Fibroblast of mammary gland (primary cell): ENCODE measurements around the gene XPO4.
A peak's percentile ranks its signal among the peaks of the same experiment; 100 is the strongest.

Experiments used
- DNase-seq: peaks from one replicate; pipeline ENCODE4 v3.0.0-alpha.2; 2010; ENCODE audit warnings: low read depth
- H3K4me3 ChIP-seq: 2 replicates; pipeline ENCODE4 v1.5.1; 2011; ENCODE audit warnings: low read depth, mild to moderate bottlenecking, low read length, moderate library complexity; ENCODE audit not compliant: control insufficient read depth
- CTCF ChIP-seq: conservative IDR thresholded peaks from 2 replicates; pipeline ENCODE4 v1.5.1; 2011; ENCODE audit warnings: low read depth, low read length, inconsistent platforms; ENCODE audit not compliant: control insufficient read depth, insufficient read depth

XPO4 gene

DNA sequence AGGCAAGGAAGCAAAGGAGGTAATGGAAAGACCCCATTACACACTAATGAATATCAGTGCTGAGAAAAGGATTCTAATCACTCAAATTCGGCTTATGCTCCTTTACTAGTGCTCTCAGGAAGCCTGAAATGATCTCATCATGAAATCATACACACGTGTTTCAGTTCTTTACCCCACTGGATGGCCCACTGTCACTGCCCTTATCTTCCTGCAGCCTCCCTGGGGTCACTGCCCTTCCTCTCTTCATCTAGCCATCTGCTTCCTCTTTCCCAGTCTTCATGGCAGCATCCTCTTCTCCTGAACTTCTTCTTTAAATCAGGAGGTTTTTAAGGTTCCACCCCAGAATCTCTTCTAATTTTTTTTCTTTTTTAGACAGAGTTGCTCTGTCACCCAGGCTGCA lies 100.8 kb downstream of the XPO4 start:
- no peak for DNase-seq
- no peak overlapping the region for H3K4me3 ChIP-seq
- TF ChIP-seq CTCF: no peak

DNA sequence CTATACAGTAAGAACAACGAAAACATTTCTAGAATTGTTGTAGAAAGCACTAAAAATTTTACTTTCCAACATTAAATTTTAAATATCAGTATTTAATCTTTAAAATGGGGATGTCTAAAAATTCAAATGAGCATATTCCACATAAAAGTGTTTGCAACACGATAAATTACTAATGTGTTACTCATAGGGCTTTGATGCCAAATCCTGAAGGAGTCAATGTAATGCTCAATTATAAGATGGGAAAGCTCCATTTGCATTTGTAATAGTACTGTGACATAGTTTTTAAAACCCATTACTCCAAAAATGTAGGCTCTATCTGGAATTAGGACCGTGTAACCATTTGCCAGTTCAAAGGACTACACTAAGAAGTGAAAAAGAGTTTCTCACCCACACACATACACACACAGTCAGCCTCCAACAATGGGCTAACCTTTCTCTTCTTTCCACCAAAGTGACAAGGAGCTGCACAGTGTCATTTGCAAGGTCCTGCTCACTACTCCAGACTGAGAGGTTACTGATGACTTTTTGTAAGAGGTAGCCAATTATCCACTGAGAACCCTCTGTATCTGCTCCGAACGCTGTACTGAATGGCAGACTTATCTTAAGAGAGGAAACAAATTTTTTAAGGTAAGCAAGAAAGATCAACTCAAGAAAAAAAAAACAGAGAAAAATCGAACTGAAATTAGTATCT lies 102.7 kb downstream of the XPO4 start:
- no peak overlapping the region for H3K4me3 ChIP-seq
- no peak for TF ChIP-seq CTCF
- peak; percentile 57 for DNase-seq

DNA sequence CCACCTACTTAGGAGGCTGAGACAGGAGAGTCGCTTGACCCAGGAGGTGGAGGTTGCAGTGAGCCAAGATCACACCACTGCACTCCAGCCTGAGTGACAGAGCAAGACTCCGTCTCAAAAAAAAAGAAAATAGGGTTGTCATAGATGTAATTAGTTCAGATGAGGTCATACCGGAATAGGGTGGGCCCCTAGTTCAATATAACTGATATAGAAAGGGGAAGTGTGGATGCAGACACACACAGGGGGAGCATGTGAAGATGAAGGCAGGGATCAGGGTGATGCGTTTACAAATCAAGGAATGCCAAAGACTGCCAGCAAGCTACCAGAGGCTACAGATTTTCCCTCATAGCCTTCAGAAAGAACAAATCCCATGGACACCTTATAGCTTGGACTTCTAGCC lies 104.5 kb downstream of the XPO4 start:
- DNase-seq: no peak
- no peak overlapping the region for H3K4me3 ChIP-seq
- no peak for TF ChIP-seq CTCF

DNA sequence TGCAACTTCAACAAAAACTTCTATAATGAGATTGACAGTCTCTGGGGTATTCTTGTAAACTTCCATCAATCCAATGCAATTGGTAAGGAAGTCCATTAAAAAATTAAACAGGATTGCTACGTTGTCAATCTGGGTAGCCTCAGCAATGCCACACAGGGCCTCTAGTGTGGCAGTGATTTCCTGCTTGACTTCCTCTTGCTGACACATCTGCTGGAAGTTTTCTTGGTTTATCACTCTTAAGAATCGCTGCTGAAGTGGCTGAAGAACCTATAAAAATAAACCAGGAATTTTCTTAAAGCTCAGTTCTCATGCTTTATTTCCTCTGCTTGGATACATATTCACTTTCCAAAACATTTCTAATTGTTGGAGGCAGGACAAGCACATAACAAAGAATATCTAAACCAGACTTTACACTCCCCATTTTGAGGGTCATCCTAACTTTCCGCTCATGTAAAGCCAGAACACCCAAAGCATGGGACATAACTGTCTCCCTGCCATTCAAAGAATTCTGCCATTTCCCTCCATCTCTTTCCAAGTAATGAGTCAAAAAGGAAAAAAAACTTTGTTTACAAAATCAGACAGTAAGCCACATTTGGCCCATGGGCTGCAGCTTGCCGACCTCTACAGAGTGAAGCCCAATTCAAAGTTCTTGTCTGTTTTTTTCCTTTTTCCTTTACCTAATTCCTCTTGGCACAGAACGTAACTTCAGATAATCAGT lies 105.6 kb downstream of the XPO4 start:
- no peak overlapping the region for H3K4me3 ChIP-seq
- peak; percentile 21 for DNase-seq
- TF ChIP-seq CTCF: no peak

GRCh38 chr13:20789665-20790064 lies 112.9 kb downstream of the XPO4 start:
- DNase-seq: no peak
- TF ChIP-seq CTCF: no peak
- no peak overlapping the region for H3K4me3 ChIP-seq

GRCh38 chr13:20788312-20788711 lies 114.2 kb downstream of the XPO4 start:
- no peak for TF ChIP-seq CTCF
- DNase-seq: no peak
- no peak overlapping the region for H3K4me3 ChIP-seq
